Astrocyte (in vitro differentiated cells and primary cell): ENCODE data around the gene SCN2A.

Experiments used
- EZH2 ChIP-seq: IDR thresholded peaks from 2 replicates; pipeline ENCODE4 v1.6.1; 2012; ENCODE audit warnings: mild to moderate bottlenecking, low read length, inconsistent platforms; ENCODE audit not compliant: insufficient read depth
- TF ChIP-seq, protein P1 (sequence below): IDR thresholded peaks from 2 replicates; pipeline ENCODE4 v1.5.1; 2011; ENCODE audit warnings: low read depth, mild to moderate bottlenecking, inconsistent platforms, low read length, moderate library complexity; ENCODE audit not compliant: insufficient read depth

DNA sequence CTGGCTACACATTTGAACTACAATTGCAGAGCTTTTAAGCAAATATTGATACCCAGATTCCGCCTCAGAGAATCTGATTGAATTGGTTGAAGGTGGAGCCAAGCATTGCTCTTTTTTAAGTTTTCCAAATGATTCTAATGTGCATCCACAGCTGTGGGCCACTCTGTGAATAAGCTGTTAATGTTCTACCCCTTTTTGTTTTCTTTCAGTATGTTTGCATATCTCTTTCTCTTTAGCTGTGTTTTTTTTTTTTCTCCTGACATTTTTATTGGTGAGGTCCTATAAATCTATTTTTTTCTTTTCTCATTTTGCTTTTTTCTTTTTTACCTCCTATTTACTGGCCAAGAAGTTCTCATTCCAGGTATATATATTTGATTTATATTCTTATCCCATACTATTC is 41.9 kb upstream of the SCN2A start:
- TF ChIP-seq, protein P1, sequence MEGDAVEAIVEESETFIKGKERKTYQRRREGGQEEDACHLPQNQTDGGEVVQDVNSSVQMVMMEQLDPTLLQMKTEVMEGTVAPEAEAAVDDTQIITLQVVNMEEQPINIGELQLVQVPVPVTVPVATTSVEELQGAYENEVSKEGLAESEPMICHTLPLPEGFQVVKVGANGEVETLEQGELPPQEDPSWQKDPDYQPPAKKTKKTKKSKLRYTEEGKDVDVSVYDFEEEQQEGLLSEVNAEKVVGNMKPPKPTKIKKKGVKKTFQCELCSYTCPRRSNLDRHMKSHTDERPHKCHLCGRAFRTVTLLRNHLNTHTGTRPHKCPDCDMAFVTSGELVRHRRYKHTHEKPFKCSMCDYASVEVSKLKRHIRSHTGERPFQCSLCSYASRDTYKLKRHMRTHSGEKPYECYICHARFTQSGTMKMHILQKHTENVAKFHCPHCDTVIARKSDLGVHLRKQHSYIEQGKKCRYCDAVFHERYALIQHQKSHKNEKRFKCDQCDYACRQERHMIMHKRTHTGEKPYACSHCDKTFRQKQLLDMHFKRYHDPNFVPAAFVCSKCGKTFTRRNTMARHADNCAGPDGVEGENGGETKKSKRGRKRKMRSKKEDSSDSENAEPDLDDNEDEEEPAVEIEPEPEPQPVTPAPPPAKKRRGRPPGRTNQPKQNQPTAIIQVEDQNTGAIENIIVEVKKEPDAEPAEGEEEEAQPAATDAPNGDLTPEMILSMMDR: no peak
- TF ChIP-seq EZH2: no peak
